SW 1271 (cell line): ENCODE measurements around the gene MOV10.

Source experiments
- DNase-seq, 2 experiments: peaks; one replicate each; lab custom pipeline; 2025; lab: John Stamatoyannopoulos, UW

Gene MOV10

GRCh38 chr1:112698366-112699310 is 24.2 kb downstream of the MOV10 start:
- peak in 1 of 2 experiments; percentile 1 for DNase-seq

GRCh38 chr1:112699425-112700144 is 25.1 kb downstream of the MOV10 start:
- DNase-seq, result no peak

GRCh38 chr1:112700290-112701226 is 26.1 kb downstream of the MOV10 start:
- peak; percentile 69 to 71 for DNase-seq

- no peak for DNase-seq
Observed at GRCh38 chr1:112701227-112702066, 27.0 kb downstream of the MOV10 start.

- peak in 1 of 2 experiments; percentile 1 for DNase-seq
Observed at GRCh38 chr1:112702067-112702395, 27.6 kb downstream of the MOV10 start.

- no peak for DNase-seq
Observed at GRCh38 chr1:112702420-112703261, 28.2 kb downstream of the MOV10 start.

- no peak for DNase-seq
Observed at GRCh38 chr1:112703706-112704105, 29.2 kb downstream of the MOV10 start.

GRCh38 chr1:112704391-112704933 is 30.0 kb downstream of the MOV10 start:
- no peak for DNase-seq

GRCh38 chr1:112704934-112705627 is 30.6 kb downstream of the MOV10 start:
- DNase-seq, result peak; percentile 81 to 94

- peak in 1 of 2 experiments; percentile 66 for DNase-seq
Observed at GRCh38 chr1:112706505-112707220, 32.2 kb downstream of the MOV10 start, which contains the start of gene RHOC. TSS of gene RHOC (minus strand) at chr1:112707127. CDS start at chr1:112703799, 3,328 bp downstream.

- peak; percentile 56 to 78 for DNase-seq
Observed at GRCh38 chr1:112707221-112708001, 33.0 kb downstream of the MOV10 start.

- no peak for DNase-seq
Observed at GRCh38 chr1:112708002-112708448, 33.6 kb downstream of the MOV10 start.

GRCh38 chr1:112708489-112708888 is 34.0 kb downstream of the MOV10 start:
- no peak for DNase-seq

GRCh38 chr1:112710159-112710558 is 35.7 kb downstream of the MOV10 start:
- no peak for DNase-seq

- DNase-seq, result no peak
Observed at GRCh38 chr1:112710586-112710985, 36.1 kb downstream of the MOV10 start.

- no peak for DNase-seq
Observed at GRCh38 chr1:112711041-112711440, 36.6 kb downstream of the MOV10 start.

GRCh38 chr1:112711670-112712069 is 37.2 kb downstream of the MOV10 start:
- DNase-seq, result no peak
